ENCODE results near the gene CETP. TPM values are rescaled to one million over a fixed set of nuclear protein-coding genes. Genes with fewer than 3 reads are reported as not detected.

CETP gene
- total RNA-seq, 4 donors from 2014 or later: 0.19 to 1.2 (median 0.52) TPM; not detected in 1

DNA sequence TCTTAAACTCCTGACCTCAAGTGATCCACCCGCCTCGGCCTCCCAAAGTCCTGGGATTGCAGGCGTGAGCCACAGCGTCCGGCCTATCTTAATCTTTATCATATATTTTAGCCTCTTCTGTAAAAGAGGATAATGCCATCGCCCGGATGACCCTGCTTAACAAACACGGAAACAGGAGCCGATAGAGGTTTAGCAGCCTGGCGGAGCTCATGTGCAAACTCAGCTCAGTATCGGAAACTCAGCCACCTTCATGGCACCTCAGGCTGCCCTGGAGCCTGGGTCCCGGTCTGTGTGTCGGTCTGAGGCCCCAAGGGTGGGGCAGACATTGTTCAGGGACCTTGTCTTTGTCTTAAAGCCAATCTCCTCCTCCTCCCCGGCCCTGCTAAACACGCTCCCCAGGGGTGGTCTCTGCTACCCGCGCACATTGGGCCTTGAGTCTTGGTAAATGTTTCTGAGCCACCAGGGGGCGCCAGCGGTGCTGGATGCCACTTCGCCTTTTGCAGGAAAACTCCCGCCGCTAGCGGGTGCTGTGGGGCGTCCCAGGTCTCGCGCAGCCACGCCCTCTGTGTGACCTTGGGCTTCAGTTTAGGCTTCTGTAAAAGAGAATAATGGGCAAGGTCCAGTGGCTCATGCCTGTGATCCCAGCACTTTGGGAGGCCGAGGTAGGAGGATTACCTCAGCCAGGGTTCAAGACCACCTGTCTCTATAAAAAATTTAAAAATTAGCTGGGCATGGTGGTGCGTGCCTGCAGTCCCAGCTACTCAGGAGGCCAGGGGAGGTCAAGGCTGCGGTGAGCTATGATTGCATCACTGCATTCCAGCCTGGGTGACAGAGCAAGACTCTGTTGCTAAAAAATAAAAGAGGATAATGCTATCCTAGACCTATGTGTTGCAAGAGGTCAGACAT, 2.7 kb downstream of the CETP start:
- H3K4me3 ChIP-seq: no peak overlapping the region
- no peaks in the 10 kb centered on the region for H3K36me3 ChIP-seq
- no peak overlapping the region for H3K27ac ChIP-seq (replicated peaks in 1 of 4)
- DNase-seq (ENCODE audit: extremely low spot score): peak; percentile 95
- no peak for TF ChIP-seq POLR2A (IDR thresholded peaks at IDR 0.05; ENCODE audit: low read depth)
- TF ChIP-seq, protein P1, sequence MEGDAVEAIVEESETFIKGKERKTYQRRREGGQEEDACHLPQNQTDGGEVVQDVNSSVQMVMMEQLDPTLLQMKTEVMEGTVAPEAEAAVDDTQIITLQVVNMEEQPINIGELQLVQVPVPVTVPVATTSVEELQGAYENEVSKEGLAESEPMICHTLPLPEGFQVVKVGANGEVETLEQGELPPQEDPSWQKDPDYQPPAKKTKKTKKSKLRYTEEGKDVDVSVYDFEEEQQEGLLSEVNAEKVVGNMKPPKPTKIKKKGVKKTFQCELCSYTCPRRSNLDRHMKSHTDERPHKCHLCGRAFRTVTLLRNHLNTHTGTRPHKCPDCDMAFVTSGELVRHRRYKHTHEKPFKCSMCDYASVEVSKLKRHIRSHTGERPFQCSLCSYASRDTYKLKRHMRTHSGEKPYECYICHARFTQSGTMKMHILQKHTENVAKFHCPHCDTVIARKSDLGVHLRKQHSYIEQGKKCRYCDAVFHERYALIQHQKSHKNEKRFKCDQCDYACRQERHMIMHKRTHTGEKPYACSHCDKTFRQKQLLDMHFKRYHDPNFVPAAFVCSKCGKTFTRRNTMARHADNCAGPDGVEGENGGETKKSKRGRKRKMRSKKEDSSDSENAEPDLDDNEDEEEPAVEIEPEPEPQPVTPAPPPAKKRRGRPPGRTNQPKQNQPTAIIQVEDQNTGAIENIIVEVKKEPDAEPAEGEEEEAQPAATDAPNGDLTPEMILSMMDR (IDR thresholded peaks at IDR 0.05): peak; percentile 54 to 78 (median 57)
- TF ChIP-seq POLR2AphosphoS5 (IDR thresholded peaks at IDR 0.05): peak; percentile 8 to 41
- TF ChIP-seq EP300 (IDR thresholded peaks at IDR 0.05): no peak
- no peaks in the 10 kb centered on the region for H3K9me3 ChIP-seq
- WGBS: 52% methylated on average over 30 of the region's 30 CpGs
- peaks cover 28 to 45% (median 35%) of the 10 kb centered on the region in 4 donors for H3K4me1 ChIP-seq
- no peaks in the 10 kb centered on the region for H3K27me3 ChIP-seq
- intact Hi-C loops (cut with DNase I): no loop called here

DNA sequence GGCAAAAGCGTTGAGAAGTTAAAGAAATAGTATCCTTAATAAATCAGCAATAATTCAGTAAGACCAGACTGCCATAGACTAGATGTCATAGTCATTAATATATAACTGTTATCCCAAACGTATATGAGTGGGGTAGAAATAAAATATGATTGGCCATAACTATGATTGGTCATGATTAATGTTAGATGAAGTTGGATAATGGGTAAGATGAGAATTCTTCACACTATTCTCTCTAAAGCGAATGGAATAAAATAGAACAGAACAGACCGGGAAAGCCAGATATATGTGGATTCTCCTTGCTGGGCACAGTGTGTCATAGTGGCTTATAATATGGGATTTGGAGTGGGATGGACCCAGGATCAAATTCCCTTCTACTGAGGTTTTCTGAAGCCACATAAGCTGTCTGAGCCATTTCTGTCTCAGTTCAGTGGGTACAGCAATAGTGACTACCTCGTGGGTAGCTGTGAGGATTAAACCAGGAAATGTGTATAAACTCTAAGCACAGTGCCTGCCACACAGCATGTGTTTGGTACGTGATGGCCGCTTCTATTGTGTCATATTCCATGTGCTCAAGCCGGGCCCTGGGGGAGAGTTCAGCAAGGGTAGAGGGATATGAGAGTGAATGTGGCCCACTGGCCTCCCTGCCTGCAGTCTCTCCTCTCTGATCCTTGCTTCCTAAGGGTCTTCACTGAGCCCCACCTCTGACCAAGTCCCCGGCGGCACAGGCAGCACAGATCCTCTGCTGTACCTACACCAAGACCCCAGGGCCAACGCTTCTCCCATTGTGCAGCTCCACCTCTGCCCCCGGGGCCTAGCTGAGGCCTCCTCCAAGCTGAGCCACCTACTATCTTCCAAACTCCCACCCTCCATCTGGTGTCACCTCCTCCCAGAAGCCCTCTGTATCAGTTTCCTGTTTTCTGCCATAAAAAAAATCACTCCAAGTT, 3.7 kb downstream of the CETP start:
- Histone ChIP-seq H3K36me3 (no peaks in the 10 kb centered on the region), H3K27ac (replicated peaks in 1 of 4) (peak overlapping the region in 1 of 4 donors; percentile 38), H3K27me3 (no peaks in the 10 kb centered on the region), H3K9me3 (no peaks in the 10 kb centered on the region), H3K4me1 (peaks cover 28 to 42% (median 34%) of the 10 kb centered on the region in 4 donors), H3K4me3 (no peak overlapping the region)
- intact Hi-C loops (cut with DNase I): no loop called here
- no peak for DNase-seq (ENCODE audit: extremely low spot score)
- WGBS: 82% methylated on average over 12 of the region's 12 CpGs
- TF ChIP-seq POLR2AphosphoS5 (IDR thresholded peaks at IDR 0.05): no peak
- TF ChIP-seq EP300 (IDR thresholded peaks at IDR 0.05): no peak
- TF ChIP-seq, protein P1 (IDR thresholded peaks at IDR 0.05): no peak
- no peak for TF ChIP-seq POLR2A (IDR thresholded peaks at IDR 0.05; ENCODE audit: low read depth)

DNA sequence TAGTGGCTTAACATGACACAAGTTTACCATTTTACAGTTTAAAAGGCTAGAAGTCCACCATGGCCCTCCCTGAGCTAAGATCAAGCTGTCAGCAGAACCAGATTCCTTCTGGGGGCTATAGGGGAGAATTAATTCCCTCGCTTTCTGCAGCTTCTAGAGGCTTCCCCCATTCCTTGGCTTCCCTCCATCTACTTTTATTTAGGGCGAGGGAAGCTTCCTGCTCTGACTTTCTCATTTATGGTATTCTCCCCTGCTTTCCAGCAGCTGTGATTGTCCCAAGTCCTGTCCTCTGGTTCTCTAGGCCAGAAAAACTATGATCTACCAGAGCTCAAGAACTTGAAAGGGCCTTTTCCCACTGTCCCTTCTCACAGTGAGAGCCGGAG, 4.3 kb downstream of the CETP start:
- Histone ChIP-seq H3K36me3 (no peaks in the 10 kb centered on the region), H3K4me3 (no peak overlapping the region), H3K27me3 (no peaks in the 10 kb centered on the region), H3K9me3 (no peaks in the 10 kb centered on the region), H3K4me1 (peaks cover 23 to 35% (median 31%) of the 10 kb centered on the region in 4 donors), H3K27ac (replicated peaks in 1 of 4) (peak overlapping the region in 2 of 4 donors; percentile 28 to 38)
- intact Hi-C loops (cut with DNase I): no loop called here
- WGBS: 41% methylated on average over 3 of the region's 3 CpGs
- TF ChIP-seq, protein P1 (IDR thresholded peaks at IDR 0.05): no peak
- no peak for TF ChIP-seq EP300 (IDR thresholded peaks at IDR 0.05)
- TF ChIP-seq POLR2A (IDR thresholded peaks at IDR 0.05; ENCODE audit: low read depth): no peak
- TF ChIP-seq POLR2AphosphoS5 (IDR thresholded peaks at IDR 0.05): no peak
- no peak for DNase-seq (ENCODE audit: extremely low spot score)

DNA sequence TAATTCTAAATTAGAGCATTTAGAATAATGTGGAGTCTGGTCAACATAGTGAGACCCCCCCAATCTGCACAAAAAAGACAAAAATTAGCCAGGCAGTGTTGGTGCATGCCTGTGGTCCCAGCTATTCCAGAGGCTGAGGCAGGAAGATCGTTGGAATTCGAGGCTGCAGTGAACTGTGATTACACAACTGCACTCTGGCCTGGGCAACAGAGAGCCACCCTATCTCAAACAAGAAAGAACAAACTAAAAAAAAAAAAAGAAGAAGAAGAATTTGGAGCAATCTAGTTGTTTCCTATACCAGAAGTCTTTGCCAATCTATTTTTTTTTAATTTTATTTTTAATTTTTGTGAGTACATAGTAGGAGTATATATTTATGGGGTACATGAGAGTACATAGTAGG, 6.0 kb downstream of the CETP start:
- Histone ChIP-seq H3K9me3 (no peaks in the 10 kb centered on the region), H3K4me1 (peaks cover 9 to 26% (median 22%) of the 10 kb centered on the region in 4 donors), H3K4me3 (no peak overlapping the region), H3K27me3 (no peaks in the 10 kb centered on the region), H3K27ac (replicated peaks in 1 of 4) (no peak overlapping the region), H3K36me3 (no peaks in the 10 kb centered on the region)
- DNase-seq (ENCODE audit: extremely low spot score): no peak
- TF ChIP-seq POLR2A (IDR thresholded peaks at IDR 0.05; ENCODE audit: low read depth) (no peak), POLR2AphosphoS5 (IDR thresholded peaks at IDR 0.05) (no peak), EP300 (IDR thresholded peaks at IDR 0.05) (no peak)
- TF ChIP-seq, protein P1 (IDR thresholded peaks at IDR 0.05): no peak
- 63% methylated on average over 2 of the region's 2 CpGs for WGBS
- intact Hi-C loops (cut with DNase I): no loop called here
